GM11168 (cell line): Measurements from ENCODE around the gene ABCA7.

Source experiments
- in situ Hi-C: fragments of 300-500 bp; cut with MboI; formaldehyde crosslinking; loops from one replicate; pipeline ENCODE4 v1.12.0; 2022; ENCODE audit warnings: low sequenced_read_pairs; ENCODE audit not compliant: unreplicated experiment

ABCA7 gene, protein sequence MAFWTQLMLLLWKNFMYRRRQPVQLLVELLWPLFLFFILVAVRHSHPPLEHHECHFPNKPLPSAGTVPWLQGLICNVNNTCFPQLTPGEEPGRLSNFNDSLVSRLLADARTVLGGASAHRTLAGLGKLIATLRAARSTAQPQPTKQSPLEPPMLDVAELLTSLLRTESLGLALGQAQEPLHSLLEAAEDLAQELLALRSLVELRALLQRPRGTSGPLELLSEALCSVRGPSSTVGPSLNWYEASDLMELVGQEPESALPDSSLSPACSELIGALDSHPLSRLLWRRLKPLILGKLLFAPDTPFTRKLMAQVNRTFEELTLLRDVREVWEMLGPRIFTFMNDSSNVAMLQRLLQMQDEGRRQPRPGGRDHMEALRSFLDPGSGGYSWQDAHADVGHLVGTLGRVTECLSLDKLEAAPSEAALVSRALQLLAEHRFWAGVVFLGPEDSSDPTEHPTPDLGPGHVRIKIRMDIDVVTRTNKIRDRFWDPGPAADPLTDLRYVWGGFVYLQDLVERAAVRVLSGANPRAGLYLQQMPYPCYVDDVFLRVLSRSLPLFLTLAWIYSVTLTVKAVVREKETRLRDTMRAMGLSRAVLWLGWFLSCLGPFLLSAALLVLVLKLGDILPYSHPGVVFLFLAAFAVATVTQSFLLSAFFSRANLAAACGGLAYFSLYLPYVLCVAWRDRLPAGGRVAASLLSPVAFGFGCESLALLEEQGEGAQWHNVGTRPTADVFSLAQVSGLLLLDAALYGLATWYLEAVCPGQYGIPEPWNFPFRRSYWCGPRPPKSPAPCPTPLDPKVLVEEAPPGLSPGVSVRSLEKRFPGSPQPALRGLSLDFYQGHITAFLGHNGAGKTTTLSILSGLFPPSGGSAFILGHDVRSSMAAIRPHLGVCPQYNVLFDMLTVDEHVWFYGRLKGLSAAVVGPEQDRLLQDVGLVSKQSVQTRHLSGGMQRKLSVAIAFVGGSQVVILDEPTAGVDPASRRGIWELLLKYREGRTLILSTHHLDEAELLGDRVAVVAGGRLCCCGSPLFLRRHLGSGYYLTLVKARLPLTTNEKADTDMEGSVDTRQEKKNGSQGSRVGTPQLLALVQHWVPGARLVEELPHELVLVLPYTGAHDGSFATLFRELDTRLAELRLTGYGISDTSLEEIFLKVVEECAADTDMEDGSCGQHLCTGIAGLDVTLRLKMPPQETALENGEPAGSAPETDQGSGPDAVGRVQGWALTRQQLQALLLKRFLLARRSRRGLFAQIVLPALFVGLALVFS (N-terminal part only)

DNA sequence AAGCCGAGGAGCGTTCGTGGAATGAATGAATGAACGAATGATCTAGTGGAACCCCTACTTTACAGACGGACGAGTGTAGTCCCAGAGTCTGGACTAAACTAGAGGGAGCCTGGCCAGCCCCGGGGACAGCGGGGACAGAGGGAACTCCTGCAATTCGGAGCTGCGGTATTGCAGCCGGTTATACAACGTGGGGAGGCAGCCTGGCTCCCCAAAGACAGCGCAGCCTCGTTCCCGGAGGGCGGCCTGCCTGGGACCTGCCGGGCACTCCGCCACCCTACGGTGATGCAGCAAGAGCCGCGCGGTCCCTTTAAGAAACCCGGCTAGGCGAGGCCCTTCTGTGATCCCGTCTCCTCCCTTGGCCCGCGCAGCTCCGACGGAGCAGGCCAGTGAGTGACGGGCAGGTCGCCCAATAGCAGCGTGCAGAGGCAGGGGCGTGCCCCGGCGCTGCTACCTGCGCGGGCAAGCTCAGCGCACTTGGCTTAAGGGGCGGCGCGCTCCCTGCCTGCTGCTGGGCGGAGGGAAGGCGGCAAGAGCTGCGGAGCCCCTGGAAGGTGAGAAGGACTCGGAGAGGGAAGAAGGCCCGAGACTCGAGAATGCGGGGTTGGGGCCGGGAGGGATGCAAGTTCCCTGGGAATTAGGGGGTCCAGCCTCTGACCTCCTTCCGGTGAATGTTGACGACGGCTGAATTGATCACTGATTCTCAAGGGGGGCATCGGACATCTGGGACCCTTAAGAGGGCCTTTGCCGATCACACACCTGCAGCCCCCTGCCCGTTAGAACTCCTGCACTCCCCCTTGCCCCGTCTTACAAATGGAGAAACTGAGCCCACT lies at the start of gene ABCA7:
TSS of gene ABCA7 (plus strand) at position 462 of the 830 bp plus-strand sequence. CDS start 1,255 bp downstream, outside the sequence.
- in situ Hi-C loops = no loop called here

DNA sequence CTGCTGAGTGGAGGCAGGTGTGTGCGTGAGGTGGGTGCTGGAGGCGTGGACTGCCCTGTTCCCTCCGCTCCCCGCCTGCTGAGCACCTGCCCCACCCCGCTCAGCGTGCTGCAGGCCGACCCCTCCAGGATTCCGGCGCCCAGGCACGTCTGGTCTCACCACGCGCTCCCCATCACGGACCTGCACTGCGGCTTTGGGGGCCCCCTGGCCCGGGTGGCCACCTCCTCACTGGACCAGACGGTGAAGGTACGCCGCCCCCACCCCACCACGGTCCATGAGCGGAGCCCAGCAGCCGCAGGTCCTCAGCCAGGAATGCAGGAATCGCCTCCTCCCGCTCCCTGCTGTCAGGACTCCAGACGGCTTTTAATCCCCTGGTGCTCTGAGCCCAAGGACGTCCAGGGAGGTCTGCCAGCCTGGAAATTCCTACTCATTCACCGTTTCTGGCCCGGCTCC lies 49.8 kb upstream of the ABCA7 start:
- in situ Hi-C loops = no loop called here

DNA sequence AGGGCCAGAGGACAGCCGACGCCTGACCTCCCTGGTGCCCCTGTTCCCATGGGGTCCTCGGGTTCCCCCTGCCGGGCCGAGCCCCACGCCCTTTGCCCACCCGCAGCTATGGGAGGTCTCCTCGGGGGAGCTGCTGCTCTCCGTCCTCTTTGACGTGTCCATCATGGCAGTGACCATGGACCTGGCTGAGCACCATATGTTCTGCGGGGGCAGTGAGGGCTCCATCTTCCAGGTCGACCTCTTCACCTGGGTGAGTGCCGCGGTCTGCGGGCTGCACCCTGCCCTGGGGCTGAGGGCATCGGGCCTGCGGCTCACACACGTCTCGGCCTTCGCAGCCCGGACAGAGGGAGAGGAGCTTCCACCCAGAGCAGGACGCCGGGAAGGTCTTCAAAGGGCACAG lies 49.2 kb upstream of the ABCA7 start:
- in situ Hi-C loops = no loop called here

DNA sequence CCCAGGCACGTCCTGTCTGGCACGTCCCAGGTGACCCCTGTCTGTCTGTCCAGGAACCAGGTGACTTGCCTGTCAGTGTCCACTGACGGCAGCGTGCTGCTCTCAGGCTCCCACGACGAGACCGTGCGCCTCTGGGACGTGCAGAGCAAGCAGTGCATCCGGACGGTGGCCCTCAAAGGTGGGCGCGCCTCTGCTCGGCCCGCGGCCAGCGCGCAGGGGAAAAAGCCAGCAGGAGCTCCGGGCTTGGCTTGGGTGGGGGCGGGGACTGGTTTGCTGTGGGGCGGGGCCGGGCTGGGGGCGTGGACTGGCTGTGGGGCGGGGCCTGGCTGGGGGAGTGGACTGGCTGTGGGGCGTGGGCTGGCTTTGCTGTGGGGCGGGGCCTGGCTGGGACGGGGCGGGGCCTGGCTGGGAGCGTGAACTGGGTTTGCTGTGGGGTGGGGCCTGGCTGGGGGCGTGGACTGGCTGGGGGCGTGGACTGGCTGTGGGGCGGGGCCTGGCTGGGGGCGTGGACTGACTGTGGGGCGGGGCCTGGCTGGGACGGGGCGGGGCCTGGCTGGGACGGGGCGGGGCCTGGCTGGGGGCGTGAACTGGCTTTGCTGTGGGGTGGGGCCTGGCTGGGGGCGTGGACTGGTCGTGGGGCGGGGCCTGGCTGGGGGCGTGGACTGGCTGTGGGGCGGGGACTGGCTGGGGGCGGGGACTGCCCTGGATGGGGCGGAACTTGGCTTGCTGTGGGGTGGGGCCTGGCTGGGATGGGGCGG lies 48.6 kb upstream of the ABCA7 start:
- in situ Hi-C loops = no loop called here

DNA sequence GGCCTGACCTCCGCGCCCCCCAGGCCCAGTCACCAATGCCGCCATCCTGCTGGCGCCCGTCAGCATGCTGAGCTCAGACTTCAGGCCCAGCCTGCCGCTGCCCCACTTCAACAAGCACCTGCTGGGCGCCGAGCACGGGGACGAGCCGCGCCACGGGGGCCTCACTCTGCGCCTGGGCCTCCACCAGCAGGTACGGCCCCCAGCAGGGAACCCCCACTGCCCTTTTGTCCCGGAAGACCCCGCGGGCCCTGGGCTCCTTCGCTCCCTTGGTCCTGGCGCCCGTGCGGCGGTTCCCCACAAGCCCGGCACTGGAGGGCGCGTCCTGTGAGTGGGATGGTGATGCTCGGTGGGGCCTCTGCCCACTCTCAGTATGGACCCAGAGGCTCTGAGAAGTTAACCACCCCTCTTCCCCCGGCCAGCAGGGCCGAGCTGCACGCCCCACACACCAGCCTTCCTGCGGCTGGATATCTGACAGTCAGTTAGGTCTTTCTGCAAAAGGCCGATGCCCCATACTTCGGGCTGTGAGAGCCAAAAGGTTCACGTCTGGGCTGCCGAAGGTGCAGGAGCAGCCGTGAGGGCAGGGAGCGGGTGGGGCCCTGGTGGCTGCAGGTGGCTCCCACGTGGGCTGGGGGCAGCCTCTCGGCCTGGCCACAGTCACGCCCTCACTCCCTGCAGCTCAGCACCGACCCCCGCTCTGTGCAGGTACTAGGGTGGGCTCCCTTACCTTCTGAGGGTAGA lies 47.8 kb upstream of the ABCA7 start:
- in situ Hi-C loops = no loop called here

DNA sequence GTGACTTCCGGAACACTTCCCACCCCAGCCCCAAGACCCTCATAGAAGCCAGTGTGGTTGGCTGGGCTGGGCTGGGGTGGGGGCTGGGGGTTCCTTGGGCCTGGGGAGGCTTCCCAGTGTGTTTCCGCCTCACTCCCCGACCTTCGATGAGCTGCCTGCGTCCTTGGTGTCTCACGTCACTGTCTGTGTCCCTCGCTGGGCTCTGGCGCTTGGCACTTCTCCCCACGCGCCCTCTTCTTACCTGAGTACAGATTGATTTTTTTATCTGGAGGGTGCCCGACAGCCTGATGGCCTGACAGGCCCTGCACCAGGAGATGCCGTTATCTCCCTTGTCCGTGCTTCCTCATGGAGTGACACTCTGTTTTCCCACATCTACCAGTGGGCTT lies 47.2 kb upstream of the ABCA7 start:
- in situ Hi-C loops = no loop called here

DNA sequence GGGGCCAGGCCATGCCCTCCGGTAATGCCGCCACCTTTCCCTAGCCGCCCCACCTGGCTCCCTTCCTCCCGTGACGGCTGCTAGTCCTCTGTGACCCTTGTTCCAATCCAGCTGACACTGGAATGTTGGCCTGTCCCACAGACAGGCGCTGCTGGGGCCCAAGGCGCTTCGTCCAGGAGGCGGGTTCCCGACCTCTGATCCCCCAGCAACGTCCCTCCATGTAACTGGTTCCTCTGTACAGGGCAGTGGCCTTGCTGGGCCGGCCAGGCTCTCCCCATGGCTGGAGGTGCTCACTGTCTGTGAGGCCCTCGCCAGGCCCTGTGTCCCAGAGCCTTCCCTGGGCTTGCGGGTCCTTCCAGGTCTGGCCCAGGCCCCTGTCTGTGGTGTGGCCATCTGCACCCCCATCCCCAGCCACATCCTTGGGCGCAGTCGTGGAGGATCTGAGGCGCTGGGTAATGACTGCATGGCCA lies 46.5 kb upstream of the ABCA7 start:
- in situ Hi-C loops = no loop called here

DNA sequence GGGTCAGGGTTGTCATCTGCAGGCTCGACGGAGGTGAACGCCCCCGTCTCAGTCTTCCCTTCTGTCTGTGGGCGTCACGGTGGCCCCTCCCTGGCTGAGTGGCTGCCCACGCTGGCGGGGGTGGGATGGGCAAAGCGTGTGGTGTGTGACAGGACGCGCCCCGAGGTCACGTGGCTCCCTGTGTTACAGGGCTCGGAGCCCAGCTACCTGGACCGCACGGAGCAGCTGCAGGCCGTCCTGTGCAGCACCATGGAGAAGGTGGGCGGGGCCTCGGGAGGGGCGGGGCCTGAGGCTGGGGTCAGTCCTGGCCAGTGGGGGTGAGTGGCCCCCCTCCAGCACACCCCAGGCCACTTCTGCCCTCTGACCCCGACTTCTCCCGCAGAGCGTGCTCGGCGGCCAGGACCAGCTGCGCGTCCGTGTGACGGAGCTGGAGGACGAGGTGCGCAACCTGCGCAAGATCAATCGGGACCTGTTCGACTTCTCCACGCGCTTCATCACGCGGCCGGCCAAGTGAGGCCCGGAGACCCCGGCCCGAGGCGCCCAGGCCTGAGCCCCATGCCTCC lies 46.0 kb upstream of the ABCA7 start:
- in situ Hi-C loops = no loop called here

DNA sequence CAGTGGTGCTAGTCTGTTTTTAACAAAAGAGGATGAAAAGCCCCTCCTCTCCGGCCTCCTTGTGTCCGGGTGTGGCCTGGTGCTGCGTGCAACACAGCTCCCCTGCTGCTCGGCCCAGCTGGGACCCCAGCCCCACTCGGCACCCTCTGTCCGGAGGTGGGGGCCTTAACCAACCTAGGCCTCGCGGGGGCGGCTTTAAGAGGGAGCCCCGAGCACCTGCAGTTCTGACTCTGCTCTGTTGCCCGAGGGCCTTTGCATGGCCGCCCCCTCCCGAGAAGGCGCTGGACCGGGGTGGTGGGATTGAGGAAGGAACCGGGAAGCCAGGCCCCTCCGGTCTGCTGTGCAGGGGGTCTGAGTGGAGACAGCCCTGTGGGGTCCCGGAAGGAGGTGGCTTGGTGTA lies 45.4 kb upstream of the ABCA7 start:
- in situ Hi-C loops = no loop called here

DNA sequence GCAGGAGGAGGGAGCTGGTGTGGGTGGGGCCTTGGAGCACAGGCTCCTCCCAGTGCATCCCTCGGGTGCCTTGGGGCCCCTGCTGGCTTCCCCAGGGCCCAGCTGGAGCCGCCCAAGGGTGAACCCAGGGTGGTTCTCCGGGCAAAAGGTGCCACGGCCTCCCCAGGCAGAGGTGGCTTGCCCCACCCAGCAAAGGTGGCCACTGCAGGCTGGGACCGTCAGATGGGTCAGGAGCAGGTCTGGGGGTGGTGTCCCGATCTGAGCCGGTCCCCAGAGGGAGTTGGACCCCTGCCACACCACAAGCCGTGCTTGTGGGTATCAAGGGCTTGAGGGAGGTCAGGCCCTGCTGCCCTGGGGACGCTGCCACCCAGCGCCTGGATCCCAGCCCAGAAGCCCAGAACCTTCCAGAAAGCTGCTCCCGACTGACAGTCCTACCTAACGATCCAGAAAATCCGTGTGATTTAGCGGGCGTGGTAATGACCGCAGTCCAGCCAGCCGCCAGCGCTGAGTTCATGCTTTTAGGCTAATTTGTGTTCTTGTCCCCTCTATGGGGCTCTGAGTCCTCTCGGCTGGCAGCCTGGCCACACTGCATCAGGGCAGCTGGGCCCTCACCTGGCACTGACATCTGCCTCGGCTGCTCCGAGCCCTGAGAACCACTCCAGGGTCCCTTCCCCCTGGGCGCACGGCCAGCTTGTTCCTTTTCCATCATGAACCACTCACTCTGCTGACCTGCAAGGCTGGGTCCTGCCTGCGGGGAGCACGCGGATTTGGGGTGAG lies 44.7 kb upstream of the ABCA7 start:
- in situ Hi-C loops = no loop called here

DNA sequence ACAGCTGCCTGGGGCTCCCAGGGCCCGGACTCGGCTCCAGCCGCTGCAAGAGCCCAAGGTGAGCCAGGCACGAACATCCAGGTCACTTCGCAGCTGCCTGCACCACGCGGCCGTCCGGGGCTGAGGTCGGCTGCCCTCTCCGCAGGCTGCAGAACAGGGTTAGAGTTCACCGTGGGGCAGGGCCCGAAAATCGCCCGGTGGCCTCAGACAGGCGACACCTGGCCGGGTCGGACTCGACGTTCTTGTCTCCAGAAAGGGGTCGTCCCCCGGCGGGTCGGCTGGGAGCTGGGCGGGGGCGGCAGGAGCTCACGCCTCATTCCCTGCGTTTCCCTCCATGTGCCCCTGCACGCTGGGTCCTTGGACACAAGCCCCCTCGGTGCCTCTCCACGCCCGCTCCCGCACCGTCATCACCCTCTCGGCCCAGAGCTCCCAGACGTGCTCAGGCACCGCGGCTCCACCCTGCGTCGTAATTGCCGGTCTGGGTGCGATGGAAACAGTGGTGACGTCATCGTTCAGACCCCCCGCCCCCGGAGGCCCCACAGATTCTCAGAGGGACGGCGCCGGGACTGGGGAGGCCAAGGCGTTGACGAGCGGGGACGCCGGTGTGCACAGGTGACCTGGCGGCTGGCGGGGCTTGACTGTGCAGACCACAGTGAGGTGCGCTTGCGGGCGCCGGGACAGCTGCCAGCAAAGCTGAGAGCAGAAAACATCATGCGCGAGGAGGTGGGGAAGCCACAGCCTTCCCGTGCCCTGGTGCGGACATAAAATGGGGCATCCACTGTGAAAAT lies 43.7 kb upstream of the ABCA7 start:
- in situ Hi-C loops = no loop called here

DNA sequence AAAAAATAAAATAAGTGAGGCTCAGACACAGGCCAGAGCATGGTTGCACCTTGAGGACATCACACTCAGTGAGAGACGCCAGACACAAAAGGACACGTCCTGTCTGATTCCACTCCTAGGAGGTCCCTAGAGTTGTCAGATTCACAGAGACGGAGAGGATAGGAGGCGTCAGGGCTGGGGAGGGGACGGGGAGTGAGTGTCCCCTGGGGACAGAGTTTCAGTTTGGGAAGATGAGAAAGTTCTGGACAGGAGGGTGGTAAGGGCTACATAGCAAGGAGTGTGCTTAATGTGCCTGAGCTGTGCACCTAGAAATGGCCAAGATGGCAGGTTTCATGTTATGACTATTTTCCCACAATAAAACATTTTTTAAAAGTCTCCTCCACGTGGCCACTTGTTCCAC lies 41.8 kb upstream of the ABCA7 start:
- in situ Hi-C loops = no loop called here

DNA sequence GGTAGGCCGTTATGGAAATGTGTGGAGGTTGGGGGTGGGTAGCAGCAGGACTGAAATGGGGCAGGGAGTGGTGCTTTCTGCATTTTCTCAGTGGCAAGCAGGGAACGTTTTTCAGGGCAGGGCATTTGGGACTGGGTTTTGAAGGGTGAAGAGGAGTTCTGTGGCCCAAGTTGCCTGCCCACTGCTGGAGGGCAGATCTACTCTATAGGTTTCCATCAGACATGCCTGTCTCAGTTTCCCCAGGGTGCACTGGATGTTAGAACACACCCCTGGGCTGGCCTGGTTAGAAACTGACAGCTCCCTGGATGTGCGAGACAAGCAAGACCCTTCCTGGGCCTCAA lies 40.6 kb upstream of the ABCA7 start:
- in situ Hi-C loops = no loop called here

DNA sequence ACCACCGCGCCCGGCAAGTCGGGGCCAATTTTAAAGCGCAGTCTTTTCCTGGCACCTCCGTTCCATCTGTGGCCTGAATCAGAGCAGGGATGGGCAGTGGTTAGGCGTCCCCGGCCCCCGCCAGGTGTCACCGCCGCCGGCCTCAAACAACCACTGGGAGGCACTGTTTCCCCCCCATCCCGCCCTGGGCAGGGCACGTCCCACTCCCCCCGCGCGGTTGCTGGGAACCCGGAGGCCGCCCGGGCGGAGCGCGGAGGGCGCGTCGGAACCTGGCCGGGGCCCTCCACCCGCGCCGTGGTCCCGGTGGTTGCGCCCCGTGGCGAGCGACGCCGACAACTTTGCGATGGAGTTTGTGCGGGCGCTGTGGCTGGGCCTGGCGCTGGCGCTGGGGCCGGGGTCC lies 39.8 kb upstream of the ABCA7 start, which contains the start of gene GRIN3B:
TSS of gene GRIN3B (plus strand) at position 325 of the 400 bp plus-strand sequence. CDS start at position 344, 19 bp downstream.
- in situ Hi-C loops = no loop called here

DNA sequence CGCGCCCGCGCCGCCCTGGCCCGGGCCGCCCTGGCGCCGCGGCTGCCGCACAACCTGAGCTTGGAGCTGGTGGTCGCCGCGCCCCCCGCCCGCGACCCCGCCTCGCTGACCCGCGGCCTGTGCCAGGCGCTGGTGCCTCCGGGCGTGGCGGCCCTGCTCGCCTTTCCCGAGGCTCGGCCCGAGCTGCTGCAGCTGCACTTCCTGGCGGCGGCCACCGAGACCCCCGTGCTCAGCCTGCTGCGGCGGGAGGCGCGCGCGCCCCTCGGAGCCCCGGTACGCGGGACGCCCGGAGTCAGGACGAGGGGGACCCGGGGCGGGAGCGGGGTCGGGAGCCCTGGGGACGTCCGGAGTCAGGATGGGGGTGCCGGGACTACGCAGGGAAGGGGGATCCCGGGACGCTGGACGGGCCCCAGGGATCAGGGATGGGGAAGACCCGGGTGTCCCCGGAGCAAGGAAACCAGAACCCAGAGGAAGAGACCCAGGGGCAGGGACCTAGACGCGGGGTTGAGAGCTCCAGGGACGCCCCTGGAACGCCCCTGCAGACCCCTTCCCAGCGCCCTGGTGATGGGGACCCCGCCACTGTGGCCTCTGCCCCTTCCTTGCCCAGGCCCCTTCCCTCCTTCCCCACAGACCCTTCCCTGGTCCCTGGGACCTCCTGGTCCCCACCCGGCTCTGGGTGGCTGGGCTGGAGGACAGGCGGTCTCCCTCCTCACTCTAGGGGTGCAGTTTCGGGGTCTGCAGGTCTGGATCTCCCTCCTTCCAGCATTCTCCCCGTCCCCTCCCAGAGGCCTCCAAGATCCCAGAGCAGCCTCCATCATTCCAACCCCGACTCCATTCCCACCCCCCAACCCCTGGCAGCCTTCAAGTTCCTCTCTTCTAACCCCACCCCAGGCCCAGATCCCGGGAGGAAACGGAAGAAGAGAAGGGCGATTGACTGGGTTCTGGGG lies 39.0 kb upstream of the ABCA7 start:
- in situ Hi-C loops = no loop called here
